K562 (cell line): ENCODE measurements around the gene RPS15A. TPM values are rescaled to one million over a fixed set of nuclear protein-coding genes. Genes with fewer than 3 reads are reported as not detected.

ENCODE experiments used
- CHD4 ChIP-seq: fragments of 200-600 bp; sonication (generic); IDR thresholded peaks from 3 replicates; pipeline ENCODE4 v1.6.1; 2012; ENCODE audit warnings: low read depth, mild to moderate bottlenecking, mixed read lengths, low read length, inconsistent platforms; ENCODE audit not compliant: insufficient read depth, insufficient replicate concordance, poor library complexity, severe bottlenecking
- RAD51 ChIP-seq: fragments of 450-650 bp; IDR thresholded peaks from 2 replicates; pipeline ENCODE4 v1.7.1; 2016; ENCODE audit warnings: low read depth, mild to moderate bottlenecking, borderline replicate concordance
- RBM39 ChIP-seq: fragments of 200-400 bp; formaldehyde crosslinking; optimal IDR thresholded peaks from 2 replicates; pipeline ENCODE3; 2018; ENCODE audit warnings: low read depth, low read length
- SIN3A ChIP-seq, 2 experiments: fragments of 150-350 bp in 1 of 2; IDR thresholded peaks; 2 replicates each; pipeline ENCODE4 v1.6.1; 2011 to 2016; ENCODE audit warnings: borderline replicate concordance in 2 of 2, low read depth in 2 of 2, low read length in 2 of 2, mild to moderate bottlenecking in 2 of 2, moderate library complexity in 2 of 2; ENCODE audit not compliant: control insufficient read depth in 1 of 2
- ZNF3 ChIP-seq: fragments of 250-450 bp; sonication (Bioruptor Pico); IDR thresholded peaks from 2 replicates; pipeline ENCODE4 v1.5.0; 2021; ENCODE audit warnings: mild to moderate bottlenecking, moderate library complexity
- polyA plus RNA-seq, 8 experiments: library from polyadenylated mRNA; depleted of rRNA in 4 of 8; stranded (reverse) in 5 of 8; unstranded in 3 of 8; fragments of >200 nt; fragmentation: Nextera tagmentation in 2 of 8; fragmentation: Illumina TruSeq in 1 of 8; extraction: Ambion mirVana in 2 of 8; extraction: Trizol in 1 of 8; gene quantifications; 2 replicates each; pipeline versions ENCODE4 v1.2.1 to v1.2.3, GENCODE V29; 2011 to 2014; ENCODE audit warnings: inconsistent platforms in 1 of 8, missing spikeins in 1 of 8
- total RNA-seq, 7 experiments: library from RNA; depleted of rRNA in 6 of 7; stranded (reverse); fragments of >200 nt in 6 of 7; fragmentation: Illumina TruSeq in 2 of 7; extraction: Trizol in 2 of 7; gene quantifications; 2 replicates each; pipeline versions ENCODE4 v1.2.1 to v1.2.3, GENCODE V29; 2011 to 2021; ENCODE audit warnings: low replicate concordance in 1 of 7
- TF ChIP-seq, protein P1 (sequence below): fragments of 450-650 bp; IDR thresholded peaks from 2 replicates; pipeline ENCODE4 v1.6.1; 2016; ENCODE audit warnings: mild to moderate bottlenecking, moderate library complexity
- TF ChIP-seq, protein P2 (sequence below): sonication (generic); formaldehyde crosslinking; IDR thresholded peaks from 2 replicates; pipeline ENCODE4 v1.8.0; 2022; ENCODE audit warnings: mild to moderate bottlenecking, low read depth, missing genetic modification reagents
- TF ChIP-seq, protein P3 (sequence below): fragments of 450-650 bp; formaldehyde crosslinking; IDR thresholded peaks from 2 replicates; pipeline ENCODE4 v1.4.0; 2020; ENCODE audit warnings: mild to moderate bottlenecking
- TF ChIP-seq, protein P4 (sequence below): fragments of 250-450 bp; sonication (Bioruptor Pico); IDR thresholded peaks from 2 replicates; pipeline ENCODE4 v1.6.1; 2021; ENCODE audit warnings: mild to moderate bottlenecking

Gene RPS15A
- total and polyA plus RNA-seq, 9 of the 15 experiments (the other 6 are each of a cell fraction or from before 2014, with no cell fraction given), result 1,397 to 5,474 (median 2,798) TPM

DNA sequence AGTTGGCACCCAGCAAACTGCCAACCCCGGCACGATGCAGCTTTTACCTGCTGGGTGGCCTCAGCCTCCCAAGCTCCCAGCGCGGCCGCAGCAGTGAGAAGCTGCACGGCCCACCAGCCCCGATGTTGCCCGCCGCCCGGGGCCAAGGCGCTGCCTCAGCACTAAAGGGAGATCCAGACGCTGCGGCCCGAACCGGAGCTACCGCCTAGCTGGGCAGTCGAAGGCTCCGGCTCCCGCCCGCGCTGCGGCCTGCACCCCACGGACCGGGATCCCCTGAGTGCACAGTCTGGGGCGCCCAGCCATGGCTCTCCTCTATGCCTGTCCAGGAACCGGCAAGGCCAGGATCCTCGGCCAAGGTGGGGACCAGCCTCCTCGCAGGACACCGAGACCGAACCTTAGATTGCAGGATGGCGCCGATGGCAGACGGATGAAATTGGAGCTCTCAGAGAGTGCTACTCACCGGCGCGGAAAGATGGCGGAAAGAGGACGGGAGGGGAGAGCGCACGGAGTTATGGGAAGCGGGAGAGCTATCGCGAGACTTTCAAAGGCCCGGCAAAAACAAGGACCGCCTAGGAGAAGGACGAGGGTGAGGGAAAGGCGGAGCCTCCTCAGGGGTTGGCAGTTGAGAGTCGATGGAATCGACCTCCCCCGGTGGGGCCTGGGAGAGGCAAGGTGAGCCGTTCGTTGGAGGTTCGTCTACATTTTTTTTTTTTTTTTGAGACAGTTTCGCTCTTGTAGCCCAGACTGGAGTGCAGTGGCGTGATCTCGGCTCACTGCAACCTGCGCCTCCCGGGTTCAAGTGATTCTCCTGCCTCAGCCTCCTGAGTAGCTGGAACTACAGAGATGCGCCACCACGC, at the start of gene RPS15A (continued):
- TF ChIP-seq, protein P1, sequence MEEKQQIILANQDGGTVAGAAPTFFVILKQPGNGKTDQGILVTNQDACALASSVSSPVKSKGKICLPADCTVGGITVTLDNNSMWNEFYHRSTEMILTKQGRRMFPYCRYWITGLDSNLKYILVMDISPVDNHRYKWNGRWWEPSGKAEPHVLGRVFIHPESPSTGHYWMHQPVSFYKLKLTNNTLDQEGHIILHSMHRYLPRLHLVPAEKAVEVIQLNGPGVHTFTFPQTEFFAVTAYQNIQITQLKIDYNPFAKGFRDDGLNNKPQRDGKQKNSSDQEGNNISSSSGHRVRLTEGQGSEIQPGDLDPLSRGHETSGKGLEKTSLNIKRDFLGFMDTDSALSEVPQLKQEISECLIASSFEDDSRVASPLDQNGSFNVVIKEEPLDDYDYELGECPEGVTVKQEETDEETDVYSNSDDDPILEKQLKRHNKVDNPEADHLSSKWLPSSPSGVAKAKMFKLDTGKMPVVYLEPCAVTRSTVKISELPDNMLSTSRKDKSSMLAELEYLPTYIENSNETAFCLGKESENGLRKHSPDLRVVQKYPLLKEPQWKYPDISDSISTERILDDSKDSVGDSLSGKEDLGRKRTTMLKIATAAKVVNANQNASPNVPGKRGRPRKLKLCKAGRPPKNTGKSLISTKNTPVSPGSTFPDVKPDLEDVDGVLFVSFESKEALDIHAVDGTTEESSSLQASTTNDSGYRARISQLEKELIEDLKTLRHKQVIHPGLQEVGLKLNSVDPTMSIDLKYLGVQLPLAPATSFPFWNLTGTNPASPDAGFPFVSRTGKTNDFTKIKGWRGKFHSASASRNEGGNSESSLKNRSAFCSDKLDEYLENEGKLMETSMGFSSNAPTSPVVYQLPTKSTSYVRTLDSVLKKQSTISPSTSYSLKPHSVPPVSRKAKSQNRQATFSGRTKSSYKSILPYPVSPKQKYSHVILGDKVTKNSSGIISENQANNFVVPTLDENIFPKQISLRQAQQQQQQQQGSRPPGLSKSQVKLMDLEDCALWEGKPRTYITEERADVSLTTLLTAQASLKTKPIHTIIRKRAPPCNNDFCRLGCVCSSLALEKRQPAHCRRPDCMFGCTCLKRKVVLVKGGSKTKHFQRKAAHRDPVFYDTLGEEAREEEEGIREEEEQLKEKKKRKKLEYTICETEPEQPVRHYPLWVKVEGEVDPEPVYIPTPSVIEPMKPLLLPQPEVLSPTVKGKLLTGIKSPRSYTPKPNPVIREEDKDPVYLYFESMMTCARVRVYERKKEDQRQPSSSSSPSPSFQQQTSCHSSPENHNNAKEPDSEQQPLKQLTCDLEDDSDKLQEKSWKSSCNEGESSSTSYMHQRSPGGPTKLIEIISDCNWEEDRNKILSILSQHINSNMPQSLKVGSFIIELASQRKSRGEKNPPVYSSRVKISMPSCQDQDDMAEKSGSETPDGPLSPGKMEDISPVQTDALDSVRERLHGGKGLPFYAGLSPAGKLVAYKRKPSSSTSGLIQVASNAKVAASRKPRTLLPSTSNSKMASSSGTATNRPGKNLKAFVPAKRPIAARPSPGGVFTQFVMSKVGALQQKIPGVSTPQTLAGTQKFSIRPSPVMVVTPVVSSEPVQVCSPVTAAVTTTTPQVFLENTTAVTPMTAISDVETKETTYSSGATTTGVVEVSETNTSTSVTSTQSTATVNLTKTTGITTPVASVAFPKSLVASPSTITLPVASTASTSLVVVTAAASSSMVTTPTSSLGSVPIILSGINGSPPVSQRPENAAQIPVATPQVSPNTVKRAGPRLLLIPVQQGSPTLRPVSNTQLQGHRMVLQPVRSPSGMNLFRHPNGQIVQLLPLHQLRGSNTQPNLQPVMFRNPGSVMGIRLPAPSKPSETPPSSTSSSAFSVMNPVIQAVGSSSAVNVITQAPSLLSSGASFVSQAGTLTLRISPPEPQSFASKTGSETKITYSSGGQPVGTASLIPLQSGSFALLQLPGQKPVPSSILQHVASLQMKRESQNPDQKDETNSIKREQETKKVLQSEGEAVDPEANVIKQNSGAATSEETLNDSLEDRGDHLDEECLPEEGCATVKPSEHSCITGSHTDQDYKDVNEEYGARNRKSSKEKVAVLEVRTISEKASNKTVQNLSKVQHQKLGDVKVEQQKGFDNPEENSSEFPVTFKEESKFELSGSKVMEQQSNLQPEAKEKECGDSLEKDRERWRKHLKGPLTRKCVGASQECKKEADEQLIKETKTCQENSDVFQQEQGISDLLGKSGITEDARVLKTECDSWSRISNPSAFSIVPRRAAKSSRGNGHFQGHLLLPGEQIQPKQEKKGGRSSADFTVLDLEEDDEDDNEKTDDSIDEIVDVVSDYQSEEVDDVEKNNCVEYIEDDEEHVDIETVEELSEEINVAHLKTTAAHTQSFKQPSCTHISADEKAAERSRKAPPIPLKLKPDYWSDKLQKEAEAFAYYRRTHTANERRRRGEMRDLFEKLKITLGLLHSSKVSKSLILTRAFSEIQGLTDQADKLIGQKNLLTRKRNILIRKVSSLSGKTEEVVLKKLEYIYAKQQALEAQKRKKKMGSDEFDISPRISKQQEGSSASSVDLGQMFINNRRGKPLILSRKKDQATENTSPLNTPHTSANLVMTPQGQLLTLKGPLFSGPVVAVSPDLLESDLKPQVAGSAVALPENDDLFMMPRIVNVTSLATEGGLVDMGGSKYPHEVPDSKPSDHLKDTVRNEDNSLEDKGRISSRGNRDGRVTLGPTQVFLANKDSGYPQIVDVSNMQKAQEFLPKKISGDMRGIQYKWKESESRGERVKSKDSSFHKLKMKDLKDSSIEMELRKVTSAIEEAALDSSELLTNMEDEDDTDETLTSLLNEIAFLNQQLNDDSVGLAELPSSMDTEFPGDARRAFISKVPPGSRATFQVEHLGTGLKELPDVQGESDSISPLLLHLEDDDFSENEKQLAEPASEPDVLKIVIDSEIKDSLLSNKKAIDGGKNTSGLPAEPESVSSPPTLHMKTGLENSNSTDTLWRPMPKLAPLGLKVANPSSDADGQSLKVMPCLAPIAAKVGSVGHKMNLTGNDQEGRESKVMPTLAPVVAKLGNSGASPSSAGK, result no peak
- no peak; the same call in 1 of the 2 replicates for TF ChIP-seq RAD51
- no peak for TF ChIP-seq CHD4
- TF ChIP-seq SIN3A (IDR thresholded peaks at IDR 0.05; ENCODE audit: borderline replicate concordance in 2 of 2, control insufficient read depth in 1 of 2, low read depth in 2 of 2, low read length in 2 of 2), result peak; percentile 27 to 45; a peak in 1 of 4 replicates
- TF ChIP-seq, protein P2, sequence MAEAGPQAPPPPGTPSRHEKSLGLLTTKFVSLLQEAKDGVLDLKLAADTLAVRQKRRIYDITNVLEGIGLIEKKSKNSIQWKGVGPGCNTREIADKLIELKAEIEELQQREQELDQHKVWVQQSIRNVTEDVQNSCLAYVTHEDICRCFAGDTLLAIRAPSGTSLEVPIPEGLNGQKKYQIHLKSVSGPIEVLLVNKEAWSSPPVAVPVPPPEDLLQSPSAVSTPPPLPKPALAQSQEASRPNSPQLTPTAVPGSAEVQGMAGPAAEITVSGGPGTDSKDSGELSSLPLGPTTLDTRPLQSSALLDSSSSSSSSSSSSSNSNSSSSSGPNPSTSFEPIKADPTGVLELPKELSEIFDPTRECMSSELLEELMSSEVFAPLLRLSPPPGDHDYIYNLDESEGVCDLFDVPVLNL, result 0 out of 2 replicates have a peak, but pooled peaks have one; percentile 17
- no peak for TF ChIP-seq ZNF3
- TF ChIP-seq, protein P3, sequence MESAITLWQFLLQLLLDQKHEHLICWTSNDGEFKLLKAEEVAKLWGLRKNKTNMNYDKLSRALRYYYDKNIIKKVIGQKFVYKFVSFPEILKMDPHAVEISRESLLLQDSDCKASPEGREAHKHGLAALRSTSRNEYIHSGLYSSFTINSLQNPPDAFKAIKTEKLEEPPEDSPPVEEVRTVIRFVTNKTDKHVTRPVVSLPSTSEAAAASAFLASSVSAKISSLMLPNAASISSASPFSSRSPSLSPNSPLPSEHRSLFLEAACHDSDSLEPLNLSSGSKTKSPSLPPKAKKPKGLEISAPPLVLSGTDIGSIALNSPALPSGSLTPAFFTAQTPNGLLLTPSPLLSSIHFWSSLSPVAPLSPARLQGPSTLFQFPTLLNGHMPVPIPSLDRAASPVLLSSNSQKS (CRISPR knock-in tag), result no peak
- TF ChIP-seq, protein P4, sequence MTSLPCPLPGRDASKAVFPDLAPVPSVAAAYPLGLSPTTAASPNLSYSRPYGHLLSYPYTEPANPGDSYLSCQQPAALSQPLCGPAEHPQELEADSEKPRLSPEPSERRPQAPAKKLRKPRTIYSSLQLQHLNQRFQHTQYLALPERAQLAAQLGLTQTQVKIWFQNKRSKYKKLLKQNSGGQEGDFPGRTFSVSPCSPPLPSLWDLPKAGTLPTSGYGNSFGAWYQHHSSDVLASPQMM, result no peak
- peak; percentile 89 for TF ChIP-seq RBM39
